Hepatocyte (in vitro differentiated cells): ENCODE data around the gene ZNF804B. TPM values are rescaled to one million over a fixed set of nuclear protein-coding genes. Genes with fewer than 3 reads are reported as not detected.
"Not testable (repeated sequence)": the region's sequence is repeated elsewhere in the genome, so short reads cannot be mapped to it uniquely, and the experiment has no call there.

ENCODE experiments used
- DNase-seq: peaks from one replicate; pipeline ENCODE4 v3.0.0-alpha.2; 2016; ENCODE audit warnings: low spot score
- H2AFZ ChIP-seq: fragments of 200-600 bp; sonication (generic); 2 replicates; pipeline ENCODE4 v1.6.0; 2016; ENCODE audit warnings: antibody characterized with exemption, mild to moderate bottlenecking
- H3K27ac ChIP-seq: fragments of 200-600 bp; sonication (generic); 2 replicates; pipeline ENCODE4 v1.5.1; 2016; ENCODE audit warnings: mild to moderate bottlenecking
- H3K27me3 ChIP-seq: fragments of 200-600 bp; sonication (generic); 2 replicates; pipeline ENCODE4 v1.6.1; 2016
- H3K36me3 ChIP-seq: fragments of 200-600 bp; sonication (generic); replicated peaks from 2 replicates; pipeline ENCODE4 v1.5.1; 2016; ENCODE audit warnings: low read depth; ENCODE audit not compliant: insufficient read depth
- H3K4me1 ChIP-seq: fragments of 200-600 bp; sonication (generic); 2 replicates; pipeline ENCODE4 v1.5.1; 2016; ENCODE audit warnings: mild to moderate bottlenecking, moderate library complexity; ENCODE audit not compliant: insufficient read depth
- H3K4me2 ChIP-seq: fragments of 200-600 bp; sonication (generic); 2 replicates; pipeline ENCODE4 v1.6.0; 2016
- H3K4me3 ChIP-seq: fragments of 200-600 bp; sonication (generic); 2 replicates; pipeline ENCODE4 v1.5.1; 2016; ENCODE audit warnings: mild to moderate bottlenecking
- H3K79me2 ChIP-seq: fragments of 200-600 bp; sonication (generic); 2 replicates; pipeline ENCODE4 v1.6.0; 2017; ENCODE audit warnings: mild to moderate bottlenecking
- H3K9me2 ChIP-seq: fragments of 200-600 bp; sonication (generic); replicated peaks from 2 replicates; pipeline ENCODE4 v1.6.0; 2017; ENCODE audit warnings: mild to moderate bottlenecking; ENCODE audit not compliant: insufficient read depth
- H3K9me3 ChIP-seq: fragments of 200-600 bp; sonication (generic); 2 replicates; pipeline ENCODE4 v1.5.1; 2016; ENCODE audit warnings: low read depth, mild to moderate bottlenecking
- H4K20me1 ChIP-seq: fragments of 200-600 bp; sonication (generic); 2 replicates; pipeline ENCODE4 v1.6.0; 2016; ENCODE audit warnings: mild to moderate bottlenecking; ENCODE audit not compliant: insufficient read depth, poor library complexity, severe bottlenecking
- CTCF ChIP-seq: fragments of 200-600 bp; sonication (generic); IDR thresholded peaks from 2 replicates; pipeline ENCODE4 v1.5.1; 2016; ENCODE audit warnings: antibody characterized with exemption, mild to moderate bottlenecking; ENCODE audit not compliant: poor library complexity
- EZH2 ChIP-seq: fragments of 200-600 bp; sonication (generic); IDR thresholded peaks from 2 replicates; pipeline ENCODE4 v1.6.1; 2016; ENCODE audit warnings: antibody characterized with exemption, mild to moderate bottlenecking, borderline replicate concordance
- EZH2phosphoT487 ChIP-seq: fragments of 200-600 bp; sonication (generic); IDR thresholded peaks from one replicate; pipeline ENCODE4 v1.6.1; 2018; ENCODE audit warnings: antibody characterized with exemption, mild to moderate bottlenecking, low read depth, moderate library complexity; ENCODE audit not compliant: unreplicated experiment, severe bottlenecking
- WGBS: methylation state at CpG from one replicate; pipeline ENCODE4 v1.1.6; 2016; ENCODE audit warnings: low lambda C conversion rate; ENCODE audit errors: missing lambda C conversion rate; 5-methylcytosine and 5-hydroxymethylcytosine counted together
- polyA plus RNA-seq: library from polyadenylated mRNA; unstranded; fragments of >200 nt; fragmentation: Nextera tagmentation; extraction: Ambion mirVana; gene quantifications from 2 replicates; pipeline ENCODE4 v1.2.1, GENCODE V29; 2016
- total RNA-seq: library from RNA; depleted of rRNA; stranded (reverse); fragments of >200 nt; gene quantifications from 2 replicates; pipeline ENCODE4 v1.2.3, GENCODE V29; 2014

ZNF804B gene
- total and polyA plus RNA-seq, 2 experiments from 2014 or later, result not detected

GRCh38 chr7:89183712-89184111 lies 424.2 kb downstream of the ZNF804B start:
- no peak for DNase-seq
- no peak overlapping the region for H3K4me2 ChIP-seq
- TF ChIP-seq EZH2phosphoT487, result no peak
- TF ChIP-seq CTCF, result no peak
- no peak for TF ChIP-seq EZH2

GRCh38 chr7:89200758-89201157 lies 441.3 kb downstream of the ZNF804B start:
- Histone ChIP-seq H3K4me2 (no peak overlapping the region), H3K9me3 (no peaks in the 10 kb centered on the region), H3K36me3 (no peaks in the 10 kb centered on the region), H3K4me3 (no peak overlapping the region), H2AFZ (no peak overlapping the region), H4K20me1 (no peaks in the 10 kb centered on the region), H3K9me2 (no peaks in the 10 kb centered on the region), H3K27me3 (no peaks in the 10 kb centered on the region), H3K79me2 (no peaks in the 10 kb centered on the region), H3K4me1 (no peaks in the 10 kb centered on the region), H3K27ac (no peak overlapping the region)
- TF ChIP-seq EZH2phosphoT487 (no peak), EZH2 (no peak), CTCF (no peak)
- WGBS, result 82% methylated on average over 2 of the region's 2 CpGs
- DNase-seq, result no peak

More at GRCh38 chr7:89183712-89184111, 424.2 kb downstream of the ZNF804B start:
- Histone ChIP-seq H3K27me3 (no peaks in the 10 kb centered on the region), H3K9me3 (no peaks in the 10 kb centered on the region), H3K27ac (no peak overlapping the region), H3K79me2 (no peaks in the 10 kb centered on the region), H2AFZ (no peak overlapping the region), H3K9me2 (no peaks in the 10 kb centered on the region), H3K36me3 (no peaks in the 10 kb centered on the region), H4K20me1 (no peaks in the 10 kb centered on the region), H3K4me3 (no peak overlapping the region), H3K4me1 (no peaks in the 10 kb centered on the region)
- WGBS, result 84% methylated on average over 5 of the region's 5 CpGs

GRCh38 chr7:89223900-89224395 lies 464.4 kb downstream of the ZNF804B start:
- H3K4me3 ChIP-seq, result no peak overlapping the region
- TF ChIP-seq EZH2phosphoT487 (no peak), EZH2 (no peak), CTCF (no peak)
- WGBS, result 73% methylated on average over 2 of the region's 2 CpGs
- H4K20me1 ChIP-seq, result no peaks in the 10 kb centered on the region
- H3K9me3 ChIP-seq, result no peaks in the 10 kb centered on the region
- H3K27ac ChIP-seq, result no peak overlapping the region
- H3K4me1 ChIP-seq, result no peaks in the 10 kb centered on the region
- no peaks in the 10 kb centered on the region for H3K9me2 ChIP-seq
- no peak for DNase-seq
- no peaks in the 10 kb centered on the region for H3K36me3 ChIP-seq
- no peaks in the 10 kb centered on the region for H3K79me2 ChIP-seq
- no peak overlapping the region for H2AFZ ChIP-seq
- no peak overlapping the region for H3K4me2 ChIP-seq
- no peaks in the 10 kb centered on the region for H3K27me3 ChIP-seq

- H3K4me1 ChIP-seq, H2AFZ ChIP-seq, H3K27me3 ChIP-seq, H3K4me3 ChIP-seq, H3K9me3 ChIP-seq, H3K36me3 ChIP-seq, H3K9me2 ChIP-seq, H4K20me1 ChIP-seq, H3K27ac ChIP-seq, H3K79me2 ChIP-seq, DNase-seq, H3K4me2 ChIP-seq: not testable (repeated sequence)
- WGBS, result 93% methylated on average over 27 of the region's 31 CpGs
Observed at GRCh38 chr7:89228688-89229171, 469.2 kb downstream of the ZNF804B start.
